Measurements from ENCODE around the gene ABCC1.
A peak's percentile ranks its signal among the peaks of the same experiment; 100 is the strongest.
"Not testable (repeated sequence)": the region's sequence is repeated elsewhere in the genome, so short reads cannot be mapped to it uniquely, and the experiment has no call there.

ABCC1 gene

GRCh38 chr16:15949210-15950160, at the start of gene ABCC1:
TSS of gene ABCC1 (plus strand) at chr16:15949616. CDS start at chr16:15949752, 136 bp downstream.
- peak; percentile 67 to 78 for DNase-seq
- TF ChIP-seq POLR2A (IDR thresholded peaks at IDR 0.05; ENCODE audit: low read length) (no peak), GATA1 (IDR thresholded peaks at IDR 0.05; ENCODE audit: low read depth, low read length) (no peak)

- no peak for DNase-seq
- TF ChIP-seq POLR2A (IDR thresholded peaks at IDR 0.05; ENCODE audit: low read length) (no peak), GATA1 (IDR thresholded peaks at IDR 0.05; ENCODE audit: low read depth, low read length) (no peak)
Measured at GRCh38 chr16:15900357-15900756, 49.1 kb upstream of the ABCC1 start.

- TF ChIP-seq POLR2A (IDR thresholded peaks at IDR 0.05; ENCODE audit: low read length): no peak
- TF ChIP-seq GATA1 (IDR thresholded peaks at IDR 0.05; ENCODE audit: low read depth, low read length): no peak
Measured at GRCh38 chr16:15900901-15901500, 48.4 kb upstream of the ABCC1 start.

GRCh38 chr16:15903960-15904359, 45.5 kb upstream of the ABCC1 start:
- no peak for TF ChIP-seq POLR2A (IDR thresholded peaks at IDR 0.05; ENCODE audit: low read length)
- no peak for TF ChIP-seq GATA1 (IDR thresholded peaks at IDR 0.05; ENCODE audit: low read depth, low read length)
- no peak for DNase-seq

More at GRCh38 chr16:15900901-15901500, 48.4 kb upstream of the ABCC1 start:
- DNase-seq: no peak

- TF ChIP-seq GATA1 (IDR thresholded peaks at IDR 0.05; ENCODE audit: low read depth, low read length): no peak
- no peak for TF ChIP-seq POLR2A (IDR thresholded peaks at IDR 0.05; ENCODE audit: low read length)
- DNase-seq: no peak
Measured at GRCh38 chr16:15906439-15906838, 43.0 kb upstream of the ABCC1 start.

- TF ChIP-seq GATA1 (IDR thresholded peaks at IDR 0.05; ENCODE audit: low read depth, low read length) (no peak), POLR2A (IDR thresholded peaks at IDR 0.05; ENCODE audit: low read length) (no peak)
- peak; percentile 39 to 51 for DNase-seq
Measured at GRCh38 chr16:15907863-15908478, 41.4 kb upstream of the ABCC1 start.

- no peak for TF ChIP-seq POLR2A (IDR thresholded peaks at IDR 0.05; ENCODE audit: low read length)
- TF ChIP-seq GATA1 (IDR thresholded peaks at IDR 0.05; ENCODE audit: low read depth, low read length): no peak
- no peak for DNase-seq
Measured at GRCh38 chr16:15911198-15911597, 38.2 kb upstream of the ABCC1 start.

- no peak for DNase-seq
- no peak for TF ChIP-seq GATA1 (IDR thresholded peaks at IDR 0.05; ENCODE audit: low read depth, low read length)
- no peak for TF ChIP-seq POLR2A (IDR thresholded peaks at IDR 0.05; ENCODE audit: low read length)
Measured at GRCh38 chr16:15913046-15913698, 36.2 kb upstream of the ABCC1 start.

GRCh38 chr16:15915555-15916081, 33.8 kb upstream of the ABCC1 start:
- DNase-seq: no peak
- TF ChIP-seq POLR2A (IDR thresholded peaks at IDR 0.05; ENCODE audit: low read length) (no peak), GATA1 (IDR thresholded peaks at IDR 0.05; ENCODE audit: low read depth, low read length) (no peak)

GRCh38 chr16:15916323-15916722, 33.1 kb upstream of the ABCC1 start:
- TF ChIP-seq GATA1 (IDR thresholded peaks at IDR 0.05; ENCODE audit: low read depth, low read length) (no peak), POLR2A (IDR thresholded peaks at IDR 0.05; ENCODE audit: low read length) (no peak)
- no peak for DNase-seq

- not testable (repeated sequence) for DNase-seq
Measured at GRCh38 chr16:15918314-15918713, 31.1 kb upstream of the ABCC1 start.

- DNase-seq: no peak
- TF ChIP-seq POLR2A (IDR thresholded peaks at IDR 0.05; ENCODE audit: low read length) (no peak), GATA1 (IDR thresholded peaks at IDR 0.05; ENCODE audit: low read depth, low read length) (no peak)
Measured at GRCh38 chr16:15919331-15919730, 30.1 kb upstream of the ABCC1 start.

- DNase-seq: no peak
- TF ChIP-seq POLR2A (IDR thresholded peaks at IDR 0.05; ENCODE audit: low read length) (no peak), GATA1 (IDR thresholded peaks at IDR 0.05; ENCODE audit: low read depth, low read length) (no peak)
Measured at GRCh38 chr16:15924996-15925395, 24.4 kb upstream of the ABCC1 start.

- DNase-seq: no peak
- TF ChIP-seq GATA1 (IDR thresholded peaks at IDR 0.05; ENCODE audit: low read depth, low read length) (no peak), POLR2A (IDR thresholded peaks at IDR 0.05; ENCODE audit: low read length) (no peak)
Measured at GRCh38 chr16:15925631-15926030, 23.8 kb upstream of the ABCC1 start.
